Left ventricle myocardium inferior (tissue), 1 donor: Measurements from ENCODE around the gene PHRF1. TPM values are rescaled to one million over a fixed set of nuclear protein-coding genes. Genes with fewer than 3 reads are reported as not detected.
A peak's percentile ranks its signal among the peaks of the same experiment; 100 is the strongest.

Experiments used
- DNase-seq: peaks from one replicate; pipeline ENCODE4 v3.0.0-alpha.2; 2020
- H3K27ac ChIP-seq: fragments of 200-600 bp; replicated peaks from 2 replicates; pipeline ENCODE4 v1.8.0; 2021
- H3K27me3 ChIP-seq: fragments of 200-600 bp; 2 replicates; pipeline ENCODE4 v1.8.0; 2021; ENCODE audit warnings: low read depth
- H3K36me3 ChIP-seq: fragments of 200-600 bp; 2 replicates; pipeline ENCODE4 v1.8.0; 2021
- H3K4me1 ChIP-seq: fragments of 200-600 bp; 2 replicates; pipeline ENCODE4 v1.8.0; 2021
- H3K4me3 ChIP-seq: fragments of 200-600 bp; 2 replicates; pipeline ENCODE4 v1.8.0; 2021; ENCODE audit warnings: mild to moderate bottlenecking, moderate library complexity
- H3K9me3 ChIP-seq: fragments of 200-600 bp; replicated peaks from 2 replicates; pipeline ENCODE4 v1.8.0; 2021
- intact Hi-C: fragments of 100-400 bp; cut with micrococcal nuclease; formaldehyde crosslinking; loops from one replicate; pipeline ENCODE4 v1.11.0; 2022
- total RNA-seq: library from RNA; stranded (reverse); fragmentation: NEBNext Ultra II Directional; extraction: Animal tissue kit (Norgen Biotek cat#: 25700); gene quantifications from one replicate; pipeline ENCODE4 v1.2.1, GENCODE V29; 2021
- TF ChIP-seq, protein P1 (sequence below): fragments of 200-600 bp; IDR thresholded peaks from 2 replicates; pipeline ENCODE4 v1.8.0; 2021; ENCODE audit warnings: antibody characterized with exemption, mild to moderate bottlenecking, borderline replicate concordance
- donor health status: DM: no; HTN: yes; CAD: no; lungs with severe emphysema.

Gene PHRF1
- total RNA-seq, 1 donor from 2014 or later = 17.7 TPM

DNA sequence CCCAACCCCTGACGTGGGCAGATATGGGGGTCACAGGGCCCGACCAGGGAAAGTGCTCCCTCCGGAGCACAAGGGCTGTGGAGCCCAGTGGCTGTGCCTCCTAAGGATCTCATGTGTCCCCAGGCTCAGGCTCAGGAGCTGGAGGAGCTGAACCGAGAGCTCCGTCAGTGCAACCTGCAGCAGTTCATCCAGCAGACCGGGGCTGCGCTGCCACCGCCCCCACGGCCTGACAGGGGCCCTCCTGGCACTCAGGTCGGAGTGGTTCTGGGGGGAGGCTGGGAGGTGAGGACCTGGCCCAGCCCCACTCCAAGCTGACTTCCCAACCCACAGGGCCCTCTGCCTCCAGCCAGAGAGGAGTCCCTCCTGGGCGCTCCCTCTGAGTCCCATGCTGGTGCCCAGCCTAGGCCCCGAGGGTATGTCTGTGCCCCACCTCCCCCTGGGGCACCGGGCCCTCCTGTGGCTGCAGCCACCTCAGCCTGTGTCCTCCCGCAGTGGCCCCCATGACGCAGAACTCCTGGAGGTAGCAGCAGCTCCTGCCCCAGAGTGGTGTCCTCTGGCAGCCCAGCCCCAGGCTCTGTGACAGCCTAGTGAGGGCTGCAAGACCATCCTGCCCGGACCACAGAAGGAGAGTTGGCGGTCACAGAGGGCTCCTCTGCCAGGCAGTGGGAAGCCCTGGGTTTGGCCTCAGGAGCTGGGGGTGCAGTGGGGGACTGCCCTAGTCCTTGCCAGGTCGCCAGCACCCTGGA is 13.0 kb upstream of the PHRF1 start:
- peaks cover 21% of the 10 kb centered on the region for H3K27me3 ChIP-seq
- no peak overlapping the region for H3K4me3 ChIP-seq
- no peaks in the 10 kb centered on the region for H3K9me3 ChIP-seq
- TF ChIP-seq, protein P1, sequence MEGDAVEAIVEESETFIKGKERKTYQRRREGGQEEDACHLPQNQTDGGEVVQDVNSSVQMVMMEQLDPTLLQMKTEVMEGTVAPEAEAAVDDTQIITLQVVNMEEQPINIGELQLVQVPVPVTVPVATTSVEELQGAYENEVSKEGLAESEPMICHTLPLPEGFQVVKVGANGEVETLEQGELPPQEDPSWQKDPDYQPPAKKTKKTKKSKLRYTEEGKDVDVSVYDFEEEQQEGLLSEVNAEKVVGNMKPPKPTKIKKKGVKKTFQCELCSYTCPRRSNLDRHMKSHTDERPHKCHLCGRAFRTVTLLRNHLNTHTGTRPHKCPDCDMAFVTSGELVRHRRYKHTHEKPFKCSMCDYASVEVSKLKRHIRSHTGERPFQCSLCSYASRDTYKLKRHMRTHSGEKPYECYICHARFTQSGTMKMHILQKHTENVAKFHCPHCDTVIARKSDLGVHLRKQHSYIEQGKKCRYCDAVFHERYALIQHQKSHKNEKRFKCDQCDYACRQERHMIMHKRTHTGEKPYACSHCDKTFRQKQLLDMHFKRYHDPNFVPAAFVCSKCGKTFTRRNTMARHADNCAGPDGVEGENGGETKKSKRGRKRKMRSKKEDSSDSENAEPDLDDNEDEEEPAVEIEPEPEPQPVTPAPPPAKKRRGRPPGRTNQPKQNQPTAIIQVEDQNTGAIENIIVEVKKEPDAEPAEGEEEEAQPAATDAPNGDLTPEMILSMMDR = no peak
- H3K4me1 ChIP-seq = peaks cover 36% of the 10 kb centered on the region
- DNase-seq = no peak
- H3K27ac ChIP-seq = no peak overlapping the region
- H3K36me3 ChIP-seq = no peaks in the 10 kb centered on the region
- intact Hi-C loops = no loop called here

DNA sequence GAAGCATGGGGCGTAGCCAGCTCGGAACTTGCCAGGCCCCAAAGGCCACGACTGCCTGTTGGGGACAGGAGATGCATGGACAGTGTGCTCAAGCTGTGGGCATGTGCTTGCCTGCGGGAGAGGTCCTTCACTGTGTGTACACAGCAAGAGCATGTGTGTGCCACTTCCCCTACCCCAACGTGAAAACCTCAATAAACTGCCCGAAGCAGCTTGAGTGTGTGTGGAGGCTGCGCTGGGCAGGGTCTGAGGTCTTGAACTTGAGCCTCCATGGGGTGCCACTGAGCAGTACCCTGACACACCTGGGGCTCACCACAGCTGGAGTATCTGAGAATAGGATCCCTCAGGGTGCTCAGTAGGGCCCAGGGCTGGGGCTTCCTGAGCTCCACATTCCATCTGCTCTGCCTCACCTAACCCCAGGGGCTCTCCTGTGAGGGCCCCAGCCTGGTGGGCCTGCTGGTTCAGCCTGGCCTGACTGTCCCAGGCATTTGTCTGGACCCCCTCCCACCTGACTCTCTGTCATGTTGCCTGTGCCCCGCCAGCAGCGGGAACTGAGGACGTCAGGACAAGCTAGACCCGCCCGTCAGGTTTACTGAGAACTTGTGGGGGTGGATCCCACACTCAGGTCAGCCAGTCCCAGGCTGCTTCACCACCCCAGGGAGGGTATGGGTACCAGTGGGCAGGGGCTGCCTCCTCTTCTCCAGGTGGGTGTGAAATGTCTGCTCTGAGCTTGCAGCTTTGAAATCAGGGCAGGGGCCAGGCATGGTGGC is 12.3 kb upstream of the PHRF1 start:
- peaks cover 38% of the 10 kb centered on the region for H3K4me1 ChIP-seq
- H3K36me3 ChIP-seq = no peaks in the 10 kb centered on the region
- no peak overlapping the region for H3K27ac ChIP-seq
- TF ChIP-seq, protein P1 = no peak
- intact Hi-C loops = no loop called here
- no peak overlapping the region for H3K4me3 ChIP-seq
- H3K9me3 ChIP-seq = no peaks in the 10 kb centered on the region
- H3K27me3 ChIP-seq = peaks cover 14% of the 10 kb centered on the region
- no peak for DNase-seq

- TF ChIP-seq, protein P1 = no peak
- no peak overlapping the region for H3K4me3 ChIP-seq
- H3K27me3 ChIP-seq = no peaks in the 10 kb centered on the region
- no peaks in the 10 kb centered on the region for H3K9me3 ChIP-seq
- H3K36me3 ChIP-seq = no peaks in the 10 kb centered on the region
- H3K27ac ChIP-seq = no peak overlapping the region
- H3K4me1 ChIP-seq = peaks cover 44% of the 10 kb centered on the region
- intact Hi-C loops = no loop called here
- DNase-seq = no peak
Measured at GRCh38 chr11:565921-566509, 10.3 kb upstream of the PHRF1 start.

DNA sequence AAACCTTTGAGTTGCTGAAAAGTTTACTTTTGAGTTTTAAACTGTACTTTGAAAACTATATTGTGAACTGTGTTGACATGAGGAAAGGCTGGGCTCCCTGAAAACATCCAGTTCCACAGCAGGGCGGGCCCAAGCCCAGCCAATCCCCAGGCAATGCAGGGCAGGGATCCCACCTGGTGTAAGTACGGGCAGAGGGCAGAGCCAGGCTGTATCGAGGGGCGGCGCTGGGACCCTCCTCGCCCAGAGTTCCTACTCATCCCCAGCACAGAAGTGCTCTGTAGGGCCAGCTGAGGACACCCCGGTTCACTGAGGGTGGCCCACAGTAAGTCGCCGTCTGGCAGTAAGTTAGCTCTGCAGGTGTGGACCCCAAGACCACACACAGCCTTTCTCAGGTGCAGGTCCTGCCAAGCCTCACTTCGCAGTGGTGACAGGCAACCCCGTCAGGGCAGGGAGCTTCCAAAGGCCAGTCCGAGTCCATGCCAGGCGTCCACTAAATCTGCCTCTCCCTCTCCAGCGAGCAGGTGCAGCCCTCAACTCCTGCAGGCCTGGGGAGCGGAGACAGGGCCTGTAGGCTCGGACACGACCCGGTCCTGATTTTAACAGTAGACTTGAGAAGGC is 9.2 kb upstream of the PHRF1 start:
- DNase-seq = no peak
- intact Hi-C loops = no loop called here
- peaks cover 36% of the 10 kb centered on the region for H3K4me1 ChIP-seq
- no peaks in the 10 kb centered on the region for H3K27me3 ChIP-seq
- TF ChIP-seq, protein P1 = no peak
- H3K27ac ChIP-seq = peak overlapping the region; percentile 99
- no peaks in the 10 kb centered on the region for H3K36me3 ChIP-seq
- H3K9me3 ChIP-seq = no peaks in the 10 kb centered on the region
- peak overlapping the region; percentile 84 for H3K4me3 ChIP-seq

DNA sequence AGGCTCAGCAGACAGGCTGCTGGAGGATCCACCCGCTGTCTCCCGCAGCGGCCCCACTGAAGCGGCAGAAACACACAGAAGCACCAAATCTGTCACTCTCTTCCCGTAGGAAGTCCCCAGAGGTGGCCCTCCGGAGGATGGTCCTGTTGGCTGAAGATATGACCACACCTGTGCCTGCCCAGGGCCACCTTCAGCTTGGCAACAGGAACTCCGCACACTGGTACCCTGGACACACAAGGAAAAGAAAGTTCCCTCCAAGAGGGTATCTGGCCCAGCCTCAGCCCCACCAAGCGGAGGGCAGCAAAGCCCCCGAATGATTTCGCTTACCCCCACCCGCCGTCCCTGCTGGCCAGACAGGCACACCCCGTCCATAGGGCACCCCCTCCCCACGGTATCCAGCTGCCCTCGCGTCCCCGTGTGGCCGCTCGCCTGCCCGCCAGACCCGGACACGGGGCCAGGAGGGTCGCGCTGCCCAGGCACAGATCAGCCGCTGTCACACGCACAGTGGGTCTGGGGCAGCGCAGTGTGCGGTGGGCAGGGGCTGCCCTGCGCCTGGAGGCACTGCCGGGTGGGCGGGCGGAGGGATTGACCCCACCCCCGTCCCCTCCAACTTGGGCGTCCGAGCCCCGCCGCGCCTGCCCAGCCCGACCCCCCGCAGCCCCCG is 8.5 kb upstream of the PHRF1 start:
- peaks cover 36% of the 10 kb centered on the region for H3K4me1 ChIP-seq
- peak overlapping the region; percentile 84 for H3K4me3 ChIP-seq
- TF ChIP-seq, protein P1 = no peak
- intact Hi-C loops = no loop called here
- no peak for DNase-seq
- no peaks in the 10 kb centered on the region for H3K9me3 ChIP-seq
- H3K36me3 ChIP-seq = no peaks in the 10 kb centered on the region
- H3K27ac ChIP-seq = peak overlapping the region; percentile 99
- H3K27me3 ChIP-seq = no peaks in the 10 kb centered on the region
